ENCODE measurements around the gene INTS2. TPM values are rescaled to one million over a fixed set of nuclear protein-coding genes. Genes with fewer than 3 reads are reported as not detected.

INTS2 gene
- total RNA-seq: 12.7 TPM
- long read RNA-seq, full-length matches to known transcripts: 3 of 8 reads
- long read RNA-seq, partial matches to known transcripts: 1 of 8 reads
- long read RNA-seq, other reads (novel, unspliced or antisense): 4 of 8 reads

- peak; percentile 96 for DNase-seq
- Histone ChIP-seq H3K9me3 (no peaks in the 10 kb centered on the region), H3K27me3 (ENCODE audit: low read depth) (no peaks in the 10 kb centered on the region), H3K4me1 (peaks cover 21% of the 10 kb centered on the region), H3K36me3 (peaks cover 25% of the 10 kb centered on the region), H3K4me3 (peak within 1 kb of the TSS; percentile 77), H3K27ac (peak within 1 kb of the TSS; percentile 82)
- intact Hi-C loops (cut with DNase I): no loop called here
- no peak for TF ChIP-seq CTCF (IDR thresholded peaks at IDR 0.05)
- ATAC-seq: peak; percentile 98 to 99
Measured at GRCh38 chr17:61927208-61928100, at the start of gene INTS2. Gene INTS2 (minus strand): TSS chr17:61927982. CDS start chr17:61926644, 1,338 bp downstream.

- intact Hi-C loops (cut with DNase I): no loop called here
- TF ChIP-seq CTCF (IDR thresholded peaks at IDR 0.05): no peak
- ATAC-seq (no peak), DNase-seq (no peak)
- Histone ChIP-seq H3K4me1 (no peaks in the 10 kb centered on the region), H3K36me3 (peaks cover 76% of the 10 kb centered on the region), H3K4me3 (no peak overlapping the region), H3K27ac (no peak overlapping the region), H3K9me3 (no peaks in the 10 kb centered on the region), H3K27me3 (ENCODE audit: low read depth) (no peaks in the 10 kb centered on the region)
Measured at GRCh38 chr17:61974115-61974514, 46.3 kb upstream of the INTS2 start.

GRCh38 chr17:61972311-61972710 is 44.5 kb upstream of the INTS2 start:
- no peaks in the 10 kb centered on the region for H3K27me3 ChIP-seq (ENCODE audit: low read depth)
- peaks cover 76% of the 10 kb centered on the region for H3K36me3 ChIP-seq
- no peaks in the 10 kb centered on the region for H3K4me1 ChIP-seq
- no peaks in the 10 kb centered on the region for H3K9me3 ChIP-seq
- ATAC-seq (no peak), DNase-seq (no peak)
- H3K4me3 ChIP-seq: no peak overlapping the region
- H3K27ac ChIP-seq: no peak overlapping the region
- TF ChIP-seq CTCF (IDR thresholded peaks at IDR 0.05): no peak
- intact Hi-C loops (cut with DNase I): no loop called here

- Histone ChIP-seq H3K4me3 (no peak overlapping the region), H3K27me3 (ENCODE audit: low read depth) (no peaks in the 10 kb centered on the region), H3K36me3 (peaks cover 79% of the 10 kb centered on the region), H3K4me1 (no peaks in the 10 kb centered on the region), H3K27ac (no peak overlapping the region), H3K9me3 (no peaks in the 10 kb centered on the region)
- no peak for TF ChIP-seq CTCF (IDR thresholded peaks at IDR 0.05)
- intact Hi-C loops (cut with DNase I): no loop called here
- DNase-seq (no peak), ATAC-seq (no peak)
Measured at GRCh38 chr17:61970030-61970429, 42.2 kb upstream of the INTS2 start.

GRCh38 chr17:61968757-61969156 is 41.0 kb upstream of the INTS2 start:
- no peak for DNase-seq

More at GRCh38 chr17:61968757-61969156, 41.0 kb upstream of the INTS2 start:
- no peak for TF ChIP-seq CTCF (IDR thresholded peaks at IDR 0.05)
- ATAC-seq: no peak
- peaks cover 92% of the 10 kb centered on the region for H3K36me3 ChIP-seq
- H3K4me1 ChIP-seq: no peaks in the 10 kb centered on the region
- no peaks in the 10 kb centered on the region for H3K27me3 ChIP-seq (ENCODE audit: low read depth)
- H3K27ac ChIP-seq: no peak overlapping the region
- H3K9me3 ChIP-seq: no peaks in the 10 kb centered on the region
- intact Hi-C loops (cut with DNase I): no loop called here
- H3K4me3 ChIP-seq: no peak overlapping the region
